DMS79 (cell line): ENCODE data around the gene OSBPL6.
"Not testable (repeated sequence)": the region's sequence is repeated elsewhere in the genome, so short reads cannot be mapped to it uniquely, and the experiment has no call there.

Experiments
- DNase-seq: peaks from one replicate; lab custom pipeline; 2025; lab: John Stamatoyannopoulos, UW

The OSBPL6 gene

GRCh38 chr2:178403671-178404306 is 209.5 kb downstream of the OSBPL6 start:
- no peak for DNase-seq

GRCh38 chr2:178404368-178404767 is 210.1 kb downstream of the OSBPL6 start:
- no peak for DNase-seq

GRCh38 chr2:178409261-178409660 is 214.9 kb downstream of the OSBPL6 start:
- DNase-seq = no peak

GRCh38 chr2:178412047-178412446 is 217.7 kb downstream of the OSBPL6 start:
- DNase-seq = no peak

- not testable (repeated sequence) for DNase-seq
Measured at GRCh38 chr2:178412453-178412852, 218.1 kb downstream of the OSBPL6 start.

GRCh38 chr2:178413472-178414265 is 219.4 kb downstream of the OSBPL6 start:
- DNase-seq = peak; percentile 73

- DNase-seq = peak; percentile 91
Measured at GRCh38 chr2:178414266-178415247, 220.2 kb downstream of the OSBPL6 start.

GRCh38 chr2:178415979-178416378 is 221.7 kb downstream of the OSBPL6 start:
- DNase-seq = no peak

GRCh38 chr2:178417916-178418315 is 223.6 kb downstream of the OSBPL6 start:
- DNase-seq = no peak

GRCh38 chr2:178418426-178418825 is 224.1 kb downstream of the OSBPL6 start:
- no peak for DNase-seq

GRCh38 chr2:178419123-178419522 is 224.8 kb downstream of the OSBPL6 start:
- no peak for DNase-seq

- DNase-seq = no peak
Measured at GRCh38 chr2:178420463-178420999, 226.2 kb downstream of the OSBPL6 start.

GRCh38 chr2:178422097-178422496 is 227.8 kb downstream of the OSBPL6 start:
- no peak for DNase-seq

GRCh38 chr2:178423746-178424145 is 229.4 kb downstream of the OSBPL6 start:
- not testable (repeated sequence) for DNase-seq

- no peak for DNase-seq
Measured at GRCh38 chr2:178425255-178425827, 231.0 kb downstream of the OSBPL6 start.

- no peak for DNase-seq
Measured at GRCh38 chr2:178426388-178426787, 232.1 kb downstream of the OSBPL6 start.

GRCh38 chr2:178427458-178427857 is 233.1 kb downstream of the OSBPL6 start:
- DNase-seq = no peak

GRCh38 chr2:178428396-178428806 is 234.1 kb downstream of the OSBPL6 start:
- DNase-seq = no peak

- DNase-seq = no peak
Measured at GRCh38 chr2:178429336-178429735, 235.0 kb downstream of the OSBPL6 start.

GRCh38 chr2:178436662-178437061 is 242.3 kb downstream of the OSBPL6 start:
- DNase-seq = no peak

GRCh38 chr2:178441426-178441825 is 247.1 kb downstream of the OSBPL6 start:
- no peak for DNase-seq
